H7 (cell line): ENCODE measurements around the gene ITGBL1. TPM values are rescaled to one million over a fixed set of nuclear protein-coding genes. Genes with fewer than 3 reads are reported as not detected.

Experiments
- DNase-seq: peaks from one replicate; pipeline ENCODE4 v3.0.0; 2012
- H3K27me3 ChIP-seq: 2 replicates; pipeline ENCODE4 v1.6.0; 2011; ENCODE audit warnings: mild to moderate bottlenecking, low read length; ENCODE audit not compliant: control insufficient read depth, insufficient read depth
- H3K36me3 ChIP-seq: replicated peaks from 2 replicates; pipeline ENCODE4 v1.5.1; 2011; ENCODE audit warnings: low read length; ENCODE audit not compliant: control insufficient read depth, insufficient read depth
- H3K4me3 ChIP-seq: 2 replicates; pipeline ENCODE4 v1.5.1; 2011; ENCODE audit warnings: low read depth, mild to moderate bottlenecking, control low read depth, low read length, moderate library complexity; ENCODE audit not compliant: insufficient read depth
- total RNA-seq: library from RNA; depleted of rRNA; stranded (reverse); fragments of >200 nt; shearing (Covaris generic); gene quantifications from 2 replicates; pipeline ENCODE4 v1.2.3, GENCODE V29; 2014

Gene ITGBL1
- total RNA-seq, 1 experiment from 2014 or later: 0.03 TPM

GRCh38 chr13:101717353-101717752 is 264.9 kb downstream of the ITGBL1 start:
- H3K36me3 ChIP-seq: no peaks in the 10 kb centered on the region
- no peak for DNase-seq
- no peak overlapping the region for H3K4me3 ChIP-seq
- no peaks in the 10 kb centered on the region for H3K27me3 ChIP-seq

- no peak for DNase-seq
- Histone ChIP-seq H3K4me3 (no peak overlapping the region), H3K27me3 (no peaks in the 10 kb centered on the region), H3K36me3 (no peaks in the 10 kb centered on the region)
Observed at GRCh38 chr13:101718496-101718895, 266.0 kb downstream of the ITGBL1 start.

DNA sequence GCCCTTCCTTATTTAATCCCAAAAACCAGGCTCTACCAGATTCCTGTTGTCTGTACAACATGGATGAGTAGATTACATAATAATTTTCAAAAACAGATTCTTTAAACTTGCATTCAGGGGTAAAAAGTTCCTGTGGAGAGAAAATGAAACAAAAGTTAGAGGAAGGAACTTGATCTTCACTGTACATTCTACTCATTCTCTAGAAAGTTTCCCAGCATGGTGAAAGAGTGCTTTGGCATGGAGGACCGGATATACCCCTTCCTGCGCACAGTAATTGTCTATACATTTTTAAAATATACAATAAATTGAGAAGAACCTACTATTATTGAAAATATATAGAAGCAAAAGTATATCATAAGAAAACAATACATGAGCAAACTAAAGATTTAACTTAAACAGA is 274.2 kb downstream of the ITGBL1 start:
- H3K27me3 ChIP-seq: no peaks in the 10 kb centered on the region
- H3K36me3 ChIP-seq: no peaks in the 10 kb centered on the region
- DNase-seq: no peak
- H3K4me3 ChIP-seq: no peak overlapping the region

DNA sequence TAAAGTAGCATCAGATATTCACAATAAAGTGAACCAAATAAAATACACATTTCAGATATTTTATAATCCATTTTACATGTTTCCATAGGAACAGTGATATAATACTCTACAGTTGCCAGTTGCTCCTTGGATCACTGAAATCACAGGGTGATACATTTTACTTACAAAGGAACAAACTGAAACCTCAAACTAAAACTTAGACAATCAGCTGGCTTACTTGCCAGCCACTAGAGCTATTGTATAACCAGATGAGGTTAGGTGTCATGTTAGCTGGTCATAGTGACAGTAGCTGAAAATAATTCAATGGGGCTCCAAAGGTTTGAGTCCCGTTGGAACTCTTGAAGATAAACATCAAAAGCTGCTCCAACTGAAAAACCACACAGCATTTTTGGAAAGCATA is 274.6 kb downstream of the ITGBL1 start:
- DNase-seq: no peak

DNA sequence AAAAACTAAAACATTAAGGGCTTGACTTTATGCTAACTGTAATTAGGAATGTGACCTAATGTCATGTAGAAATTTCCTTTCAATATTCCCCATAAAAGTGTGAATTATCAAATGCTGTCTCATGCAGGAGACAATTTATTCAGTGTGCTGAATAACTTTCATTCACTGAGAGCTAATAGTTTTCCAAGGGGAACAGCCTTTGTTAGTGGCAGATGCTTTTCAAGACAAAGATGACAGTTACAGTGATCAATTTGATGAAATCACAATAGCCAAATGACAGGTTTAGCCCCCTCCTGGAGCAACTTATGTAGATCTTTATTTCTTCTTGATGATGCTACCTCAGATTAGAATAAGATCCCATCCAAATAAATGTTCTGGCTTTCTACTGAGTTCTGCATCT is 275.5 kb downstream of the ITGBL1 start:
- H3K27me3 ChIP-seq: no peaks in the 10 kb centered on the region
- H3K36me3 ChIP-seq: no peaks in the 10 kb centered on the region
- no peak for DNase-seq
- no peak overlapping the region for H3K4me3 ChIP-seq

More for the DNA sequence above, 274.6 kb downstream of the ITGBL1 start:
- Histone ChIP-seq H3K27me3 (no peaks in the 10 kb centered on the region), H3K4me3 (no peak overlapping the region), H3K36me3 (no peaks in the 10 kb centered on the region)

- Histone ChIP-seq H3K27me3 (no peaks in the 10 kb centered on the region), H3K4me3 (no peak overlapping the region), H3K36me3 (no peaks in the 10 kb centered on the region)
- DNase-seq: no peak
Observed at GRCh38 chr13:101728615-101729014, 276.1 kb downstream of the ITGBL1 start.

DNA sequence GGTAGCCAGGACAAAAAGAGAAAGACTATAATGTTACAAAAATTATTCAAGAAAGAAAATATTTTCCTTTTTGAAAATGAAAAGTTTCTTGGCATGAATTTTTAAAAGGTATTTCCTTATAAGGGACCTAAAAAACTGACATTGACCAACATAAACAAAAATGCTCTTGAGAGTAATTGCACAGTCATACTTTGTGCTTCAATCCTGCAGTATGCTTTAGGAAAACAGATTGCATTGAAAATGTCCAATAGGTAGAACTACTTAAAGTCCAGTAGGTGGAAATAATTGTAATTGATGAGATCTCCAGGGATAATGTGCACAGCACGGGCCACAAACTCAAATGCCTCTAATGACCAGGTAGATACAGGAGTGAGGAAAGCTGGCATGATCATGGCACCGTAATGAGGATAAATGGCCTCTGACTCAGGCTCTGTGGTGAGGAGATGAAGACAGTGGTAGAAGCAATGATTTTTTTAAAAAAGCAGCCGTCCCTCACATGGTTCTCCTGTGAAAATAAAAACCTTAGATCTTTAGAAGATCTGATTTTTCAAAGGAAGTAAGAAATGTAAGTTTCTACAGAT is 278.0 kb downstream of the ITGBL1 start:
- H3K27me3 ChIP-seq: no peaks in the 10 kb centered on the region
- no peaks in the 10 kb centered on the region for H3K36me3 ChIP-seq
- H3K4me3 ChIP-seq: no peak overlapping the region
- DNase-seq: no peak

GRCh38 chr13:101736566-101736965 is 284.1 kb downstream of the ITGBL1 start:
- Histone ChIP-seq H3K4me3 (no peak overlapping the region), H3K36me3 (no peaks in the 10 kb centered on the region), H3K27me3 (no peaks in the 10 kb centered on the region)
- no peak for DNase-seq

DNA sequence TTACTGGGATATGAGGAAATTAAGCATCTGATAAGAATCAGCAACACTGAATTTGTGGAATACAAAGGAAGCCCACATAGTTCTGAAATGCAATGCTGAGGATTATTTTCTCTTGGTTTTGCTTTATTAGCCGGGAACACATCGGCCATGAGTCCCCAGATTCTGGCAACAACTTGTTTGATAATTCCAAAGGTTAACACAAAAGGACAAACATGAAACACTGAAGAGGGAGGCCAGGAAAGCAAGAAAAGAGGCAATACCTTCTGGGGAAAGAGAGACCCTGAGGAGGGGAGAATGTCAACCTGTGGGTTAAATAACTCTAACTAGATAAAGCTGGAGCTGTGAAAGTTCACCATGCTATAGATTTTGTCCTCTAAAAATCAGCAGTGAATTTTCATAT is 285.9 kb downstream of the ITGBL1 start:
- Histone ChIP-seq H3K27me3 (no peaks in the 10 kb centered on the region), H3K4me3 (no peak overlapping the region), H3K36me3 (no peaks in the 10 kb centered on the region)
- DNase-seq: no peak

DNA sequence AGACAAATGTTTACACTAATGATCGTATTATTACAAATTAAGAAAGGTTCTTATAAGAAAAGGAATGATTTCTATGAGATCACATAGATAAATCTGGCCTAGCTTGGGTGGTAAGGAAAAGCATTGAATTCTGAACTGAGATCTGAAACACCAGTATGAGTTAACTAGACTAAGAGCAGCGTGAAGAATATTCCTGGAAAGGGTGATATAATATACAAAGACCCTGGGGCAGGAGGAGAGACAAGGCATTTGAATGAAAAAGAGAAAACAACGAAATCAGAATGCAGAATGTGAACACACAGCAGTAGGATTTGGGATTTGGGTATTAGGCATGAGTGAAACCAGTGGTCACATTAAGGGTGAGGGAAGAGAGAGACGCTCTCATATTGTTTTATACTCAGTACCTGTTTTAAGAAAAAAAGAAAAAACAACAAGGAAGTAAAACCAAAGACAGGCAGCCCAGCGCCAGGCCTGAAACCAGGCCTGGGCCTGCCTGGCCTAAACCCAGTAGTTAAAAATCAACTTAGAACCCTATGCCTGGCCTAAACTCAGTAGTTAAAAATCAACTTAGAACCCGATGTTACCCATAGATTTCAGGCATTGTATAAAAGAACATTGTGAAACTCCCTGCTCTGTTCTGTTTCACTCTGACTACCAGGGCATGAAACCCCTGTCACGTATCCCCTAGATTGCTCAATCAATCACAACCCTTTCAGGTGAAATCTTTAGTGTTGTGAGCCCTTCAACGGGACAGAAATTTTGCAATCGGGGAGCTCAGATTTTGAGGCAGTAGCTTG is 287.1 kb downstream of the ITGBL1 start:
- Histone ChIP-seq H3K36me3 (no peaks in the 10 kb centered on the region), H3K27me3 (no peaks in the 10 kb centered on the region), H3K4me3 (no peak overlapping the region)
- no peak for DNase-seq

GRCh38 chr13:101746513-101746912 is 294.0 kb downstream of the ITGBL1 start:
- no peak for DNase-seq
- no peaks in the 10 kb centered on the region for H3K27me3 ChIP-seq
- no peak overlapping the region for H3K4me3 ChIP-seq
- no peaks in the 10 kb centered on the region for H3K36me3 ChIP-seq

DNA sequence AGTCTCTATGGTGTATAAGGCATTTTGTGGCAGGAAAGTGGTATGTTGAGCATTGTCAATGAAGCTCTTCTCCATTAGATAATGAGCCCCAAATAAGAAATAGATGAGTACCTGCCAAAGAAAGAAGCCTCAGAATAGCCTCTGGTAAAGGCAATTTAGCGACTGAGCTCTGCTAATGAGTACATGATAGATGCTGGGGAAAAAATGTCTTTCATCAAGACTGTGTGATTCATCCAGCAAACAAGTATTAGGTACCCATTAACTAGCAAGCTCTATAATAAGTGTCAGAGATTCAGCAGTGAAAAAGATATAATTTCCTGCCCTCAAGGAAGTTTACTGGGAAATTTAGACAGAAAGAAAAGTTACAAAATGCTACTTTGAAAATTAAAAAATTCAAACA is 294.6 kb downstream of the ITGBL1 start:
- Histone ChIP-seq H3K4me3 (no peak overlapping the region), H3K27me3 (no peaks in the 10 kb centered on the region), H3K36me3 (no peaks in the 10 kb centered on the region)
- no peak for DNase-seq

- H3K36me3 ChIP-seq: no peaks in the 10 kb centered on the region
- DNase-seq: no peak
Observed at GRCh38 chr13:101749584-101749983, 297.1 kb downstream of the ITGBL1 start.

DNA sequence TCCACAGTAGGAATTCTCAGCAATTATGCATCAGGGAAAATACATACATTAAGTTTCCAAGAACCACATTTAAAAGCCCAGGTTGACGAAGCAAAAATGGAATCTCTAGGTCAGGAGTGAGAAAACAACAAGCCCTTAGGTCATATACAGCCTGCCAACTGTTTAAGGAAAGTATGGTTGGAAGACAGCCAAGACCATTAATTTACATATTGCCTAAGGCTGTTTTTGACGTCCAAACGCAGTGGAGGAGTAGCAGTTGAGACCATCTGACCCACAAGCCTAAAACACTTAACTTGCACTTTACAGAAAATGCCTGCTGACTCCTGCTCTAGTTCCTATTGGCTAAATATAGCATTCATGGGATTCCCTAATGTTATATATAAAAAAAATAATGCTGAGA is 299.0 kb downstream of the ITGBL1 start:
- Histone ChIP-seq H3K27me3 (no peaks in the 10 kb centered on the region), H3K36me3 (no peaks in the 10 kb centered on the region), H3K4me3 (no peak overlapping the region)
- no peak for DNase-seq

More at GRCh38 chr13:101749584-101749983, 297.1 kb downstream of the ITGBL1 start:
- Histone ChIP-seq H3K4me3 (no peak overlapping the region), H3K27me3 (no peaks in the 10 kb centered on the region)

- H3K27me3 ChIP-seq: no peaks in the 10 kb centered on the region
- no peaks in the 10 kb centered on the region for H3K36me3 ChIP-seq
- DNase-seq: no peak
- H3K4me3 ChIP-seq: no peak overlapping the region
Observed at GRCh38 chr13:101752432-101752831, 300.0 kb downstream of the ITGBL1 start.
